K562 (cell line): ENCODE measurements around the gene BBS1. TPM values are rescaled to one million over a fixed set of nuclear protein-coding genes. Genes with fewer than 3 reads are reported as not detected.

Source experiments
- ATAC-seq: fragments of 200-7000 bp; cut with Tn5 transposase; 3 replicates; pipeline ENCODE4 v1.9.1; 2020; ENCODE audit warnings: moderate library complexity
- BruUV-seq: library from RNA; stranded (reverse); fragments of 400-500 nt; replicated peaks from 2 replicates; lab custom pipeline; 2021; lab: Mats Ljungman, UMichigan
- CTCF ChIA-PET: fragments of 300-600 bp; formaldehyde crosslinking; extraction: SDS; loops from one replicate; lab custom pipeline; 2021; ENCODE audit warnings: low intra/inter-chr PET ratio; lab: Yijun Ruan, JAX
- POLR2A ChIA-PET: fragments of 300-600, 350-650 bp; sonication (Branson Sonifier 250); formaldehyde crosslinking; extraction: SDS; loops from one replicate; lab custom pipeline; 2021; ENCODE audit warnings: antibody characterized with exemption, inconsistent platforms; lab: Yijun Ruan, JAX
- DNase-seq, 4 experiments: peaks; one replicate each; pipeline versions ENCODE4 v3.0.0 to v3.0.0-alpha.2; 2011 to 2018; ENCODE audit warnings: low spot score in 3 of 4, mixed read lengths in 3 of 4; ENCODE audit errors: extremely low read depth in 1 of 4
- FAIRE-seq: peaks from 2 replicates; lab custom pipeline; 2011; peaks lifted over from hg19 to GRCh38; lab: Jason Lieb, UNC
- H2AFZ ChIP-seq: 2 replicates; pipeline ENCODE4 v1.6.0; 2011; ENCODE audit warnings: low read depth, low read length, control low read depth, inconsistent platforms
- H3K27ac ChIP-seq: fragments of 200-600 bp; 3 replicates; pipeline ENCODE4 v1.8.0; 2011; ENCODE audit warnings: low read depth, mild to moderate bottlenecking, control low read depth, inconsistent platforms, low read length, moderate library complexity, mixed read lengths; ENCODE audit errors: extremely low read depth
- H3K27me3 ChIP-seq, 2 experiments: fragments of 300-600 bp in 1 of 2; 2 replicates in 1 of 2; 3 replicates in 1 of 2; pipeline versions ENCODE4 v1.6.0 to v1.8.0; 2011; ENCODE audit warnings: inconsistent platforms in 2 of 2, low read length in 2 of 2, mild to moderate bottlenecking in 1 of 2, mixed read lengths in 1 of 2, moderate library complexity in 1 of 2; ENCODE audit not compliant: control insufficient read depth in 2 of 2, insufficient read depth in 2 of 2
- H3K36me3 ChIP-seq: fragments of 300-600 bp; 3 replicates; pipeline ENCODE4 v1.8.0; 2011; ENCODE audit warnings: mild to moderate bottlenecking, low read length, inconsistent platforms; ENCODE audit not compliant: control insufficient read depth, insufficient read depth
- H3K4me1 ChIP-seq, 2 experiments: fragments of 200-600 bp in 1 of 2; replicated peaks in 1 of 2; 2 replicates in 1 of 2; 3 replicates in 1 of 2; pipeline versions ENCODE4 v1.5.1 to v1.8.0; 2011; ENCODE audit warnings: inconsistent platforms in 2 of 2, low read length in 2 of 2, mild to moderate bottlenecking in 1 of 2, mixed read lengths in 1 of 2, moderate library complexity in 1 of 2; ENCODE audit not compliant: control insufficient read depth in 2 of 2, insufficient read depth in 2 of 2
- H3K4me2 ChIP-seq: 2 replicates; pipeline ENCODE4 v1.6.1; 2011; ENCODE audit warnings: low read length, control low read depth, inconsistent platforms, mixed read lengths; ENCODE audit not compliant: insufficient read depth
- H3K4me3 ChIP-seq: fragments of 200-600 bp; sonication (generic), shearing (Covaris generic); 2 replicates; pipeline ENCODE4 v1.5.1; 2016; ENCODE audit warnings: control low read depth, inconsistent platforms
- H3K79me2 ChIP-seq: fragments of 200-600 bp; 3 replicates; pipeline ENCODE4 v1.8.0; 2011; ENCODE audit warnings: low read length, inconsistent platforms; ENCODE audit not compliant: control insufficient read depth, insufficient read depth
- H3K9ac ChIP-seq, 2 experiments: 2 replicates each; pipeline versions ENCODE4 v1.6.0 to v1.6.1; 2011; ENCODE audit warnings: low read depth in 2 of 2, low read length in 2 of 2, control low read depth in 1 of 2, inconsistent platforms in 1 of 2, mild to moderate bottlenecking in 1 of 2, mixed read lengths in 1 of 2; ENCODE audit not compliant: insufficient read depth in 1 of 2
- H3K9me1 ChIP-seq: one replicate; pipeline ENCODE4 v1.6.0; 2011; ENCODE audit warnings: inconsistent platforms, mild to moderate bottlenecking, low read length, moderate library complexity; ENCODE audit not compliant: control insufficient read depth, insufficient read depth
- H3K9me3 ChIP-seq: replicated peaks from 2 replicates; pipeline ENCODE4 v1.5.1; 2011; ENCODE audit warnings: low read depth, low read length, inconsistent platforms; ENCODE audit not compliant: control insufficient read depth, insufficient read depth
- H4K20me1 ChIP-seq: replicated peaks from 2 replicates; pipeline ENCODE4 v1.6.1; 2011; ENCODE audit warnings: low read length, inconsistent platforms, mixed read lengths; ENCODE audit not compliant: control insufficient read depth, insufficient read depth
- BHLHE40 ChIP-seq: IDR thresholded peaks from 2 replicates; pipeline ENCODE4 v1.6.1; 2011; ENCODE audit warnings: low read length, improper control_type of control experiment
- BRF2 ChIP-seq: IDR thresholded peaks from 3 replicates; pipeline ENCODE4 v1.6.1; 2011; ENCODE audit warnings: borderline replicate concordance, mild to moderate bottlenecking; ENCODE audit not compliant: insufficient read length, insufficient read depth
- CBFA2T2 ChIP-seq: fragments of 450-650 bp; conservative IDR thresholded peaks from 2 replicates; pipeline ENCODE4 v1.6.1; 2017; ENCODE audit warnings: mild to moderate bottlenecking
- CBX1 ChIP-seq: sonication (generic); IDR thresholded peaks from 2 replicates; pipeline ENCODE4 v1.6.1; 2016; ENCODE audit warnings: antibody characterized with exemption, low read depth, mild to moderate bottlenecking
- FOSL1 ChIP-seq: fragments of 200-800 bp; sonication (Bioruptor generic); conservative IDR thresholded peaks from 2 replicates; pipeline ENCODE4 v1.6.1; 2016; ENCODE audit warnings: missing genetic modification characterization, missing compliant biosample characterization
- KHSRP ChIP-seq: fragments of 450-650 bp; IDR thresholded peaks from 2 replicates; pipeline ENCODE4 v1.6.1; 2017
- MAFF ChIP-seq: IDR thresholded peaks from 2 replicates; pipeline ENCODE4 v1.6.1; 2012; ENCODE audit warnings: low read length, improper control_type of control experiment
- RBBP5 ChIP-seq: fragments of 200-600 bp; sonication (generic); IDR thresholded peaks from 2 replicates; pipeline ENCODE4 v1.6.1; 2012; ENCODE audit warnings: borderline replicate concordance, mild to moderate bottlenecking, low read length, control low read depth, inconsistent platforms; ENCODE audit not compliant: insufficient read depth, poor library complexity, severe bottlenecking
- SREBF1 ChIP-seq: fragments of 150-350 bp; IDR thresholded peaks from 2 replicates; pipeline ENCODE4 v1.6.1; 2014; ENCODE audit warnings: antibody characterized with exemption, low read depth, low read length, borderline replicate concordance
- TAF15 ChIP-seq: fragments of 200-400 bp; formaldehyde crosslinking; IDR thresholded peaks from 2 replicates; pipeline ENCODE4 v1.6.1; 2017; ENCODE audit warnings: mild to moderate bottlenecking, low read depth, low read length, moderate library complexity
- ZBTB1 ChIP-seq: sonication (generic); formaldehyde crosslinking; IDR thresholded peaks from 2 replicates; pipeline ENCODE4 v1.8.1; 2023; ENCODE audit warnings: missing genetic modification reagents, low read depth, mild to moderate bottlenecking, borderline replicate concordance
- ZBTB8A ChIP-seq: fragments of 450-650 bp; IDR thresholded peaks from 2 replicates; pipeline ENCODE4 v1.6.1; 2018; ENCODE audit warnings: mild to moderate bottlenecking, moderate library complexity; ENCODE audit not compliant: partially characterized antibody
- ZNF23 ChIP-seq: fragments of 250-450 bp; sonication (Bioruptor Pico); IDR thresholded peaks from 2 replicates; pipeline ENCODE4 v1.4.0; 2020; ENCODE audit warnings: mild to moderate bottlenecking
- ZNF449 ChIP-seq: fragments of 250-450 bp; sonication (Bioruptor Pico); IDR thresholded peaks from 2 replicates; pipeline ENCODE4 v1.8.0; 2022; ENCODE audit warnings: moderate library complexity, mild to moderate bottlenecking, inconsistent platforms
- WGBS: fragments of 100-300 bp; shearing (Covaris generic); methylation state at CpG from one replicate; pipeline ENCODE4 v1.1.6; 2016; ENCODE audit warnings: low coverage, mixed read lengths; ENCODE audit not compliant: insufficient coverage; ENCODE audit errors: missing lambda C conversion rate; 5-methylcytosine and 5-hydroxymethylcytosine counted together
- in situ Hi-C: fragments of 300-500 bp; cut with MboI; formaldehyde crosslinking; loops from 4 replicates; pipeline ENCODE4 v1.15.0; 2018; ENCODE audit warnings: inconsistent platforms, mixed read lengths
- intact Hi-C: fragments of 100-400 bp; cut with micrococcal nuclease; formaldehyde crosslinking; loops from 2 replicates; pipeline ENCODE4 v1.14.2; 2022
- polyA plus RNA-seq, 8 experiments: library from polyadenylated mRNA; depleted of rRNA in 4 of 8; stranded (reverse) in 5 of 8; unstranded in 3 of 8; fragments of >200 nt; fragmentation: Nextera tagmentation in 2 of 8; fragmentation: Illumina TruSeq in 1 of 8; extraction: Ambion mirVana in 2 of 8; extraction: Trizol in 1 of 8; gene quantifications; 2 replicates each; pipeline versions ENCODE4 v1.2.1 to v1.2.3, GENCODE V29; 2011 to 2014; ENCODE audit warnings: inconsistent platforms in 1 of 8, missing spikeins in 1 of 8
- total RNA-seq, 7 experiments: library from RNA; depleted of rRNA in 6 of 7; stranded (reverse); fragments of >200 nt in 6 of 7; fragmentation: Illumina TruSeq in 2 of 7; extraction: Trizol in 2 of 7; gene quantifications; 2 replicates each; pipeline versions ENCODE4 v1.2.1 to v1.2.3, GENCODE V29; 2011 to 2021; ENCODE audit warnings: low replicate concordance in 1 of 7

BBS1 gene
- total and polyA plus RNA-seq, 9 of the 15 experiments (the other 6 are each of a cell fraction or from before 2014, with no cell fraction given), result 9.0 to 19.8 (median 12.1) TPM

DNA sequence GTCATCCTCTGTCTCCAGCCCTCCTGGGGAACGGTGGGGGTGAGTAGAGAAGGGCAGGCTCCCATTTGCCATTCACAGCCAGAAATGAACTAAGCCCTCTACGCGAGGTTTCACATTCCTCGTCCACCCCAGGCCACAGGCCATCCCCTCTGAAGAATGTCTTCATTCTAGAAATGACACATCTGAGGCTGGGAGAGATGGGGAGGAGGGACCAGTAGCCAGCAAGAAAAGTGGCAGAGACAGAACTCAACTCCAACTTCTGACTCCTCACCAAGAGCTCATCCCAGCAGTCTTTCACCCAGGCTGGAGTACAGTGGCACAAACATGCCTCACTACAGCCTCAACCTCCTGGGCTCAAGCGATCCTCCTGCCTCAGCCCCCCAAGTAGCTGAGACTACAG is 54.5 kb downstream of the BBS1 start:
- H3K4me1 ChIP-seq, result peaks cover 11 to 31% of the 10 kb centered on the region in 2 experiments; a peak in 4 of 5 replicates
- H3K9me1 ChIP-seq, result no peaks in the 10 kb centered on the region
- no peaks in the 10 kb centered on the region for H3K9me3 ChIP-seq
- H3K4me3 ChIP-seq, result no peak overlapping the region
- H3K27me3 ChIP-seq, result peaks cover 0 to 10% of the 10 kb centered on the region in 2 experiments; a peak in 2 of 5 replicates
- H3K4me2 ChIP-seq, result no peak overlapping the region
- in situ Hi-C loops, result loop anchor here (5.0 kb wide), 1 partner anchor 272 kb away; no protein-coding TSS in a partner anchor
- no peaks in the 10 kb centered on the region for H3K36me3 ChIP-seq
- no peak for ATAC-seq
- WGBS, result 23% methylated on average over 4 of the region's 5 CpGs
- no peak for FAIRE-seq
- H3K27ac ChIP-seq, result no peak overlapping the region
- H3K79me2 ChIP-seq, result no peaks in the 10 kb centered on the region
- no peak overlapping the region for H2AFZ ChIP-seq
- CTCF ChIA-PET, result no interaction called here
- no peak for TF ChIP-seq BRF2
- no peak for TF ChIP-seq KHSRP
- H3K9ac ChIP-seq, result no peak overlapping the region; a peak in 1 of 4 replicates
- intact Hi-C loops, result no loop called here
- DNase-seq, result no peak
- H4K20me1 ChIP-seq, result no peaks in the 10 kb centered on the region
- no TSS peak for BruUV-seq
- POLR2A ChIA-PET, result interaction anchor here (0.9 to 1.1 kb wide), 2 partner anchors 10 to 11 kb away, joined by 3 read pairs; no protein-coding TSS in a partner anchor

DNA sequence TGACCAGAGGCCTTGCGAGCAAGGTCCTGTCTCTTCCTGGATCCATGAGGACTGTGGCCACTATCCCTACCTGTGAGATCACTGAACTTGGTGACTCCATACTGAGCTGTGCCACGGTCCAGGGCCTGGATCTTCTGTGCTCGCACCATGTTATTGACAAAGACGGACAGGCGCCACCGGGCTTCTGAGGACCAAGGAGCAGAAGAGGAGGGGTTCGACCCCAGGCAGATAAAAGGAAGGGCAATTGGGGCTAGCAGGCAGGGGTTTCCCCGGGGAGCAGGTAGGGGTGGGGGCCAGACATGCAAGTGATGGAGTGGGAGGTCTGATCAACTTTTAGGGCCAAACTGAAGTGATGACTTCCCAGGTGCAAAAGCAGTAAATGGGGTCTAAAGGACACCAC is 55.8 kb downstream of the BBS1 start:
- no peaks in the 10 kb centered on the region for H3K36me3 ChIP-seq
- no peak overlapping the region for H3K9ac ChIP-seq
- no peaks in the 10 kb centered on the region for H4K20me1 ChIP-seq
- H3K9me1 ChIP-seq, result no peaks in the 10 kb centered on the region
- FAIRE-seq, result no peak
- H3K27ac ChIP-seq, result no peak overlapping the region
- 36% methylated on average over 8 of the region's 8 CpGs for WGBS
- no peak overlapping the region for H3K4me2 ChIP-seq
- ATAC-seq, result no peak
- no peak overlapping the region for H2AFZ ChIP-seq
- H3K79me2 ChIP-seq, result no peaks in the 10 kb centered on the region
- ChIA-PET POLR2A (interaction anchor here (1.8 kb wide), 1 partner anchor 7 kb away, joined by 5 read pairs; no protein-coding TSS in a partner anchor), CTCF (no interaction called here)
- DNase-seq, result no peak
- peaks cover 11 to 27% of the 10 kb centered on the region in 2 experiments; a peak in 4 of 5 replicates for H3K4me1 ChIP-seq
- no TSS peak for BruUV-seq
- in situ Hi-C loops (loop anchor here (5.0 kb wide), 1 partner anchor 271 kb away; no protein-coding TSS in a partner anchor), intact Hi-C loops (no loop called here)
- H3K4me3 ChIP-seq, result no peak overlapping the region
- H3K9me3 ChIP-seq, result no peaks in the 10 kb centered on the region
- H3K27me3 ChIP-seq, result peaks cover 0 to 10% of the 10 kb centered on the region in 2 experiments; a peak in 2 of 5 replicates
- no peak for TF ChIP-seq ZBTB1 (CRISPR knock-in tag)
- no peak for TF ChIP-seq SREBF1
- no peak for TF ChIP-seq ZNF23
- TF ChIP-seq TAF15, result no peak
- no peak for TF ChIP-seq RBBP5
- no peak for TF ChIP-seq BHLHE40
- no peak for TF ChIP-seq ZNF449 (CRISPR knock-in tag)
- no peak for TF ChIP-seq FOSL1 (tag)
- no peak for TF ChIP-seq ZBTB8A
- no peak for TF ChIP-seq CBX1
- no peak for TF ChIP-seq MAFF
- TF ChIP-seq CBFA2T2, result no peak
